HG02623 (cell line): ENCODE data around the gene DCDC1.

Source experiments
- ATAC-seq: cut with Tn5 transposase; IDR thresholded peaks from one replicate; pipeline ENCODE4 v1.9.1; 2021; ENCODE audit warnings: moderate library complexity; ENCODE audit not compliant: unreplicated experiment

DCDC1 gene

GRCh38 chr11:31369348-31370329 lies at the start of gene DCDC1, which contains the start of gene DNAJC24:
Gene DCDC1 (minus strand): TSS chr11:31369739. CDS start chr11:31328280, 41,459 bp downstream.
Gene DNAJC24 (plus strand): TSS chr11:31369860. CDS start chr11:31370749, 889 bp downstream.
- peak; percentile 99 for ATAC-seq

DNA sequence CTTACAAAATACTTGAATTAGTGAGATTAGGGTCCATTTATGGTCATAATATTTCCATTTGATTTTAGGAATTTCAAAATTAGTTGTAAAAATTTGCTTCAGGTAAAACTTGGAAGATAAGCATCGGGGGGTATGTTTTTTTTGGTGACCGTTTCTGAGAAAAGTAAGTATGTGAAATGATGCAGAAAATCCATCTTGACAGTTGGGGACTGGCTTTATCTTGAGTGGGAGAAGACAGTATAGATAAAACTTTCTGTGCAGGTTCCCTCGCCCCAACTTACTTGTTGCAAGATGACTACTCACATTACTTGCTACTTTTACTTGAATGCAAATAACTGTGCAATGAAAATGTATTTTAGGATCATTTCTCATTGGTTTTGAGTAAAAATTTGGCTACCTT lies 49.6 kb upstream of the DCDC1 start:
- no peak for ATAC-seq

DNA sequence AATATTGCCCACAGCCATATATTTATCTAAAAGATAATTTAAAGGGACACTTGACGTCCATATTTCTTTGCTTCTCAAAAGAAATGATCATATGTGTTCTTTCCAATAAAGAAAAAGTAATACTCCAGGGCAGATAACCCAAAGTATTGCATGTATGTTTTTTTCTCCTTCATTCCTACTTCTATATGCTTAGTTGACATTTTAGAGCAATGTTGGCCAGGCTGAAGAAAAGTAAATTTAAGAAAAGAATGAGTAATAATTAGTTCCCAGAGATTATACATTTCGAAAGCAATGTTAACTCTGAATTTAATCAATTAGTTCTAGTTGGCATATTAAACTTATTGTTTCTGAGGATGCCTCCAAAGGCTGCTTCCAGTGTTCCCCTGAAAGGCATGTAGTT lies 48.3 kb upstream of the DCDC1 start:
- no peak for ATAC-seq

GRCh38 chr11:31417357-31417756 lies 47.8 kb upstream of the DCDC1 start:
- no peak for ATAC-seq

GRCh38 chr11:31415435-31415834 lies 45.9 kb upstream of the DCDC1 start:
- no peak for ATAC-seq

DNA sequence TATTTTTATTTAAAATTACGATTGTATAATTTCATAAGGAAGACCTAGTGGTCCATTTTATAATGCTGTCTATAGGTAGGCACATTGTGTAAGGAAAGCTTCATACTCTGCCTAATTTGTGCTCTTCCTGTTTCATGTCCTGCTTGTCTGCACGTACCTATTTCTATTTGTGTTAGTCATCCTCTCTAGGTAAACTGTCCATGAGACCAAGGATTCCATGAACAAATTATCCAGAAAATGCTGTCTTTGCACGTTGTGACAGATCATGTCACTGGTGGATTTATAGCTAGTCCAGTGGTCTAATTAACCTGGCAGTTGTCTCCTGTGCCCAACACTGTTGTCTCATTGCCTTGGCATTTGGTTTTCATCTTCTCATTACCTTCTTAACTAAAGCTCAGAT lies 44.8 kb upstream of the DCDC1 start:
- ATAC-seq: no peak

- no peak for ATAC-seq
Measured at GRCh38 chr11:31412946-31413345, 43.4 kb upstream of the DCDC1 start.

DNA sequence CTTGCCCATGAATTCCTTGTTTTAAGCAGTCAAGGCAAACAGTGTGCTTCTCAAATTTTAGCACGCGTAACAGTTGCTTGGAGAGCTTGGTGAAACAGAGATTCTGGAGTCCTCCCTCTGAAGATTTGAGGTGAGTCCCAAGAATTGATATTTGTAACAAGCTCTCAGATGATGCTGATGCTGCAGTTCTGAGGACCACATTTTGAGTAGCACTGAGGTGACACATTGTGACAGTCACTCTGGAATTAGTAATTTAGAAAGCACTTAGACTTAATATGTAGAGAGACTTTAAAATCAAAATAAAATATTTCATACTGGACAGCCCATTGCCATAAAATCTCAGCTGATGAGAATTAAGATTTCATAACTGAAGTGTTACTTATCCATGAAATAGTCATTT lies 38.7 kb upstream of the DCDC1 start:
- ATAC-seq: no peak

- ATAC-seq: no peak
Measured at GRCh38 chr11:31404614-31405013, 35.1 kb upstream of the DCDC1 start.

- no peak for ATAC-seq
Measured at GRCh38 chr11:31397239-31397834, 27.8 kb upstream of the DCDC1 start.

DNA sequence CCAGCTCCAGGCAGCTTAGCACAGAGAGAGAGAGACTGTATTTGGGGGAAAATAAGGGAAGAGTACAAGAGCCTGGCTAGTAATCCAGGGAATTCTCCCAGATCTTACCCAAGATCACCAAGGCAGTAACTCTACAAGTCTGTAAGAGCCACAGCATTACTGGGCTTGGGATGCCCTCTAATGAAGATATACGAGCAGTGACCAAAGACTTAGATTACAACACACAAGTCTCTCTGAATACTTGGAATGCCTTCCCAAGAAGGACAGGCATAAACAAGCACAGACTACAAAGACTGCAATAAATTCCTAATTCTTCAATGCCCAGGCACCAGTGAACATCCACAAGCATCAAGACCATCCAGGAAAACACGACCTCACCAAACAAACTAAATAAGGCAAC lies 17.8 kb upstream of the DCDC1 start:
- ATAC-seq: no peak

DNA sequence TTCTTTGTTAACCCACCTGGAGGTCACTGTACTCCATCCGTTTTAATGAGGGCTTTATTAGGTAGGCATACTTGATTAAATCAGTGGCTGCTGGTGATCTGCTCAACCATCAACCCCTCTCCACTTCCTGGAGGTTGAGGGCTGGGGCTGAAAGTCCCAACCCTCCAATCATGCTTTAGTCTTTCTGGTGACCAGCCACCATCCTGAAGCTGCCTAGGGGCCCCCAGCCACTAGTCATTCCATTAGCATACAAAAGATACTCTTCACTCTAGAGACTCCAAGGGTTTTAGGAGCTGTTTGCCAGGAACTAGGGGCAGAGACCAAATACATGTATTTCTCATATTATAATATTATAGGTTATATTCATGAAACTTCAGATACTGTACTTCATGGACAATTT lies 13.6 kb upstream of the DCDC1 start:
- ATAC-seq: no peak

DNA sequence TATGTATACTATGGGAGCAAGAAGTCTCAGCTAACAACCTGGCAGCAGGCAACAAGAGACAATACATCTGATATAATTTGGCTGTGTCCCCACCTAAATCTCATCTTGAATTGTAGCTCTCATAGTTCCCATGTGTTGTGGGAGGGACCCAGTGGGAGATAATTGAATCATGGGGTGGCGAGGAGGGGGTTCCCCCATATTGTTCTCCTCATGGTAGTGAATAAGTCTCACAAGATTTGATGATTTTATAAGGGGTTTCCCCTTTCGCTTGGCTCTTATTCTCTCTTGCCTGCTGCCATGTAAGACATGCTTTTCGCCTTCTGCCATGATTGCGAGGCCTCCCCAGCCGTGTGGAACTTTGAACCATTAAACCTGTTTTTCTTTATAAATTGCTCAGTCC lies 6.3 kb upstream of the DCDC1 start:
- ATAC-seq: no peak

- no peak for ATAC-seq
Measured at GRCh38 chr11:31366795-31367194, 2.7 kb downstream of the DCDC1 start.

DNA sequence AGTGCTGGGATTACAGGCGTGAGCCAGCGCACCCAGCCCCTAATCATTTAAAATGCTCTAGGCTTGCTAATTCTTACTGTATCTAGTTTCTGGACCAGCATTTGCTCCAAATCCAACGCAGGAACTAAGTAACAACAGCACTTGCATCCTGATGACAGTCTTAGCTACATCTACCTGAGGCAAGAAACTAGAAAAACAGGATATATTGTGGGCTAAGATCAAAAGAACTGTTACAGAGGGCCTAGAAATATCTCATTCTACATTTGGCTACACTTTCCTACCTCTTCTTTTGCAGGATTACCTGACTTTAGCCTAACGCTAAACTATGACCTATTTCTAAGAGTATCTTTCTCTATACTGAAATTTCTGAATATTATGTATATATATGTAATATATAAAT lies 7.8 kb downstream of the DCDC1 start:
- ATAC-seq: no peak

DNA sequence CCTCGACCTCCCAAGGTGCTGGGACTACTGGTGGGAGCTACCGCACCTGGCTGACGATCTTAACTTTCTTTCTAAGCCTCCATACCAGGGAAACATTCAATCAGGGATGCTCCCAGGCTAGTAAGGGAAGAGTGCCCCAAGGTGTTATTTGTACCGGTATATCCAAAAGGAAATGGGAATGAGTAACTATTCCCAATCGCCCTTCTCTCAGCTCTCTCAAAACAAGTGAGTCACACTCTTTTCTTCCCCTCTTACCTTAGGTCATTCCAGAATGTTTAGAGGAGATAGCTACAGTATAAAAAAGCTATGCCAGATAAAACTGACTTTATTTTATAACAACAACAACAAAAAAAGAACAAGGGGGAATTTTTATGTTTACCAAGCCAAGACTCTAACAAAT lies 13.7 kb downstream of the DCDC1 start:
- ATAC-seq: no peak

DNA sequence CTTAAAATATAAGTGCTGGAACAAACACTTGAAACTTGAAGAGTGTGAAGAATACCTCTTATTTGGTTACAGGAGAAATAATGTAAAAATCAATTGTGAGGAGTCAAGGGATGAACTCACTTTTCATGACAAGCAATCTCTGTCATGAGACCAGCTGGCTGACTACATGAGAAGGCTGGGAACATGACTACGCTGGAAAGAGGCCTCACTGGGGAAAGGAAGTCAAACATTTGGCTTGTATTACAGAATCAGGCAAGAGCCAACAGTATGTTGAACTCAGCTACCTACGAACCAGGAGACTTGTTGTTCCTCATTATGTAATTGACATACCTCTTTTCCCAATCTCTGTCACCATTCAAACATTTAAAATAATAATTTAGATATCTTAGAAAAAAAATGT lies 14.4 kb downstream of the DCDC1 start:
- ATAC-seq: no peak

DNA sequence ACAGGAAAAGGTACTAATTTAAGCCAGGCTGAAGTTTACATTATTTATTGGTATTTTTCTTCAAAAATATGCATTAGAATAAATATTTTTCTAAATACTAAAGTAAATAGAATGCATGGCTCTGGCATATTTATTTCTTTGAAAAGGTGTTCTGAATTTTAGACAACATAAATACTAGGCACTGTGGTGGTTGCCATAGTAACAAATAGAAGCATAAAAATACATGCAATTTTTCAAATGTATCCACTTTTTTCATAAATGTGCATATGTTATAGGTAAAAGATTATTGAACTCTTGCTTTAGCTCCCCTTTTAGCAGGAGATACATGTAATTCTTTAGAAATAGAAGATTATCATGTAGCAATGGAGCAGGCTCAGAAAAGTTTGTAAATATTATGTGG lies 18.4 kb downstream of the DCDC1 start:
- ATAC-seq: no peak

- ATAC-seq: no peak
Measured at GRCh38 chr11:31340903-31341572, 28.5 kb downstream of the DCDC1 start.

- no peak for ATAC-seq
Measured at GRCh38 chr11:31337806-31338205, 31.7 kb downstream of the DCDC1 start.

GRCh38 chr11:31328697-31329096 lies 40.8 kb downstream of the DCDC1 start:
- ATAC-seq: no peak

DNA sequence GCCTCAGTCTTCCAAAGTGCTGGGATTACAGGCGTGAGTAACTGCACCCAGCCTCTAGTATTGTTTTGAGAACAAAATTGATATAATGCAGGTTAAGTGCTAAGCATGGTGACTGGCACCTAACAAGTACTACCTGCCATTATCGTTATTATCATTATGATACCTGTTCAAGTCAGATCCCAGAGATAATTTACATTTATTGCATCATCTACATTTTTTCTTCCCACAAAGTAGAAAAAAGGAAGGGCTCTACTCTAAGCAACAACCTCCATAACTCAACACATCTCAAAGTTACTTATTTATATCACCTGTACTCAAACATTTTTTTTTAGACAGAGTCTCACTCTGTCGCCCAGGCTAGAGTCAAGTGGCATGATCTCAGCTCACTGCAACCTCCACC lies 42.1 kb downstream of the DCDC1 start:
- no peak for ATAC-seq
